Endothelial cell of umbilical vein (primary cell): ENCODE data around the gene WAC. TPM values are rescaled to one million over a fixed set of nuclear protein-coding genes. Genes with fewer than 3 reads are reported as not detected.
"Not testable (repeated sequence)": the region's sequence is repeated elsewhere in the genome, so short reads cannot be mapped to it uniquely, and the experiment has no call there.

Experiments used
- BruUV-seq: library from RNA; stranded (reverse); fragments of 400-500 nt; replicated peaks from 2 replicates; lab custom pipeline; 2021; lab: Mats Ljungman, UMichigan
- CTCF ChIA-PET: fragments of 300-600, 350-600 bp; sonication (Branson Sonifier 250); formaldehyde crosslinking; loops from one replicate; lab custom pipeline; 2021; ENCODE audit warnings: antibody characterized with exemption, inconsistent platforms; lab: Charles Lee
- POLR2A ChIA-PET: fragments of 300-600, 350-600 bp; sonication (Branson Sonifier 250); formaldehyde crosslinking; loops from one replicate; lab custom pipeline; 2021; ENCODE audit warnings: antibody characterized with exemption, inconsistent platforms; lab: Charles Lee
- DNase-seq: peaks from one replicate; pipeline ENCODE4 v3.0.0-alpha.2; 2011; ENCODE audit warnings: low read depth, low spot score
- FAIRE-seq: peaks from 2 replicates; lab custom pipeline; 2011; peaks lifted over from hg19 to GRCh38; lab: Jason Lieb, UNC
- H2AFZ ChIP-seq: 2 replicates; pipeline ENCODE4 v1.6.0; 2012; ENCODE audit warnings: low read depth, low read length, control low read depth, inconsistent platforms
- H3K27ac ChIP-seq: 2 replicates; pipeline ENCODE4 v1.5.1; 2011; ENCODE audit warnings: low read depth, mild to moderate bottlenecking, control low read depth, low read length, moderate library complexity; ENCODE audit not compliant: insufficient read depth
- H3K27me3 ChIP-seq, 2 experiments: 2 replicates each; pipeline versions ENCODE4 v1.6.0 to v1.6.1; 2011; ENCODE audit warnings: low read length in 2 of 2, mixed read lengths in 1 of 2; ENCODE audit not compliant: control insufficient read depth in 2 of 2, insufficient read depth in 2 of 2
- H3K36me3 ChIP-seq, 2 experiments: 2 replicates in 1 of 2; 3 replicates in 1 of 2; pipeline ENCODE4 v1.5.1; 2011; ENCODE audit warnings: low read length in 2 of 2, mild to moderate bottlenecking in 1 of 2, moderate library complexity in 1 of 2; ENCODE audit not compliant: control insufficient read depth in 2 of 2, insufficient read depth in 2 of 2; ENCODE audit errors: extremely low read depth in 1 of 2
- H3K4me1 ChIP-seq: 3 replicates; pipeline ENCODE4 v1.5.1; 2011; ENCODE audit warnings: mild to moderate bottlenecking, low read length; ENCODE audit not compliant: control insufficient read depth, insufficient read depth; ENCODE audit errors: extremely low read depth
- H3K4me2 ChIP-seq: 2 replicates; pipeline ENCODE4 v1.6.1; 2011; ENCODE audit warnings: low read length, control low read depth, mixed read lengths; ENCODE audit not compliant: insufficient read depth
- H3K4me3 ChIP-seq, 3 experiments: fragments of 200-600 bp in 1 of 3; sonication (generic), shearing (Covaris generic) in 1 of 3; replicated peaks in 1 of 3; 2 replicates each; pipeline ENCODE4 v1.5.1; 2011 to 2016; ENCODE audit warnings: control low read depth in 3 of 3, low read length in 3 of 3, mild to moderate bottlenecking in 2 of 3, inconsistent platforms in 1 of 3, low read depth in 1 of 3, moderate library complexity in 1 of 3; ENCODE audit not compliant: insufficient read depth in 1 of 3
- H3K79me2 ChIP-seq: 2 replicates; pipeline ENCODE4 v1.6.0; 2012; ENCODE audit warnings: low read length, inconsistent platforms; ENCODE audit not compliant: control insufficient read depth, insufficient read depth
- H3K9ac ChIP-seq: replicated peaks from 2 replicates; pipeline ENCODE3; 2011; ENCODE audit warnings: low read length, control low read depth; ENCODE audit not compliant: insufficient read depth; ENCODE audit errors: extremely low read depth
- H3K9me1 ChIP-seq: replicated peaks from 3 replicates; pipeline ENCODE4 v1.6.0; 2011; ENCODE audit warnings: mild to moderate bottlenecking, low read length; ENCODE audit not compliant: control insufficient read depth, insufficient read depth; ENCODE audit errors: extremely low read depth
- H3K9me3 ChIP-seq: replicated peaks from 2 replicates; pipeline ENCODE4 v1.5.1; 2012; ENCODE audit warnings: low read length, inconsistent platforms; ENCODE audit not compliant: control insufficient read depth, insufficient read depth
- H4K20me1 ChIP-seq: replicated peaks from 2 replicates; pipeline ENCODE3; 2011; ENCODE audit warnings: mild to moderate bottlenecking, low read length; ENCODE audit not compliant: control insufficient read depth, insufficient read depth; ENCODE audit errors: extremely low read depth
- GATA2 ChIP-seq: IDR thresholded peaks from 2 replicates; pipeline ENCODE4 v1.7.0; 2011; ENCODE audit warnings: low read depth, mild to moderate bottlenecking, moderate library complexity, mixed read lengths, low read length; ENCODE audit not compliant: insufficient read length, insufficient read depth
- MYC ChIP-seq: IDR thresholded peaks from one replicate; pipeline ENCODE4 v1.6.1; 2011; ENCODE audit warnings: mild to moderate bottlenecking, low read depth, low read length
- POLR2AphosphoS5 ChIP-seq: IDR thresholded peaks from 2 replicates; pipeline ENCODE4 v1.6.1; 2012; ENCODE audit warnings: low read depth, mild to moderate bottlenecking, control low read depth, low read length, moderate library complexity; ENCODE audit not compliant: insufficient read depth
- dilution Hi-C: fragments of 300-500 bp; cut with MboI; formaldehyde crosslinking; loops from one replicate; pipeline ENCODE4 v1.15.0; 2019; ENCODE audit warnings: low sequenced_read_pairs; ENCODE audit not compliant: extremely low pct_ligation_motif_present
- intact Hi-C: fragments of 100-400 bp; cut with micrococcal nuclease; formaldehyde crosslinking; loops from one replicate; pipeline ENCODE4 v1.10.0; 2022
- polyA plus RNA-seq, 4 experiments: library from polyadenylated mRNA; depleted of rRNA in 3 of 4; stranded (reverse) in 3 of 4; unstranded in 1 of 4; fragments of >200 nt; gene quantifications; 2 replicates each; pipeline versions ENCODE4 v1.2.1 to v1.2.3, GENCODE V29; 2011 to 2012; ENCODE audit warnings: missing spikeins in 1 of 4
- total RNA-seq: library from RNA; stranded (reverse); gene quantifications from 2 replicates; pipeline ENCODE4 v1.2.3, GENCODE V29; 2021
- TF ChIP-seq, protein P1 (sequence below): IDR thresholded peaks from 2 replicates; pipeline ENCODE4 v1.6.1; 2011; ENCODE audit not compliant: insufficient read depth, insufficient read length

Gene WAC
- total and polyA plus RNA-seq, 2 donors (not counting 3 experiments of a cell fraction or from before 2014, with no cell fraction given): 49.2 to 101 TPM

DNA sequence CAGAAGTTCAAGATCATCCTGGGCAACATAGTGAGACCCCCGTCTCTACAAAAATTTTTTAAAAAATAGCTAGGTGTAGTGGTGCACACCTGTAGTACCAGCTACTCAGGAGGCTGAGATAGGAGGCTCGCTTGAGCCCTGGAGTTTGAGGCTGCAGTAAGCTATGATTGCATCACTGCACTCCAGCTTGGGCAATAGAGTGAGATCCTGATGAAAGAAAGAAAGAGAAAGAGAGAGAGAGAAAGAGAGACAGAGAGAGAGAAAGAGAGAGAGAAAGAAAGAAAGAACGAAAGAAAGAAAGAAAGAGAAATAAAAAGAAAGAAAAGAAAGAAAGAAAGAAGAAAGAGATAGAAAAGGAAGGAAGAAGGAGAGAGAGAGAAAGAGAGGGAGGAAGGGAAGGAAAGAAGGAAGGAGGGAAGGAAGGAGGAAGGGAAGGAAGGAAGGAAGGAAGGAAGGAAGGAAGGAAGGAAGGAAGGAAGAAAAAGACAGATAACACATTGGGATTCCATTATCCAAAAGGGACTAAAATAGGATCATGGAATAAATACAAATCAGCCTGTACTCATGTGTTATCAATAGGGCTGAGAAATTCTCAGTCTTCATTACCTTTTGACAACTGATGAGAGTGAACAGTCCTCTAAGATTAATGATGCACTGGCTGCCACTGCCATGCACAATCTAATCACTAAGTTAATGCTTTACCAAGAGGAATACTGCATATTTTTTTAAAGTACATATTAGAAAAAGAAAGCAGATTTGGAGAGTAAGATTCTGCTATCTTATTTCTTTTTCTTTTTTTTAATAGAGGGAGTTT, 35.4 kb upstream of the WAC start:
- H3K27me3 ChIP-seq: no peaks in the 10 kb centered on the region
- BruUV-seq: no TSS peak
- dilution Hi-C loops: no loop called here
- TF ChIP-seq MYC: no peak
- no peak for TF ChIP-seq POLR2AphosphoS5
- TF ChIP-seq, protein P1, sequence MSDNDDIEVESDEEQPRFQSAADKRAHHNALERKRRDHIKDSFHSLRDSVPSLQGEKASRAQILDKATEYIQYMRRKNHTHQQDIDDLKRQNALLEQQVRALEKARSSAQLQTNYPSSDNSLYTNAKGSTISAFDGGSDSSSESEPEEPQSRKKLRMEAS: no peak
- TF ChIP-seq GATA2: no peak
- H3K9ac ChIP-seq: no peak overlapping the region
- H3K9me1 ChIP-seq: no peaks in the 10 kb centered on the region
- H3K27ac ChIP-seq: no peak overlapping the region
- H3K79me2 ChIP-seq: no peaks in the 10 kb centered on the region
- intact Hi-C loops: no loop called here
- no peaks in the 10 kb centered on the region for H3K36me3 ChIP-seq
- DNase-seq (no peak), FAIRE-seq (peak; percentile 21)
- no peaks in the 10 kb centered on the region for H4K20me1 ChIP-seq
- no peak overlapping the region for H3K4me3 ChIP-seq
- no peaks in the 10 kb centered on the region for H3K4me1 ChIP-seq
- no peak overlapping the region for H3K4me2 ChIP-seq
- H3K9me3 ChIP-seq: no peaks in the 10 kb centered on the region
- ChIA-PET POLR2A (no interaction called here), CTCF (no interaction called here)
- no peak overlapping the region for H2AFZ ChIP-seq

DNA sequence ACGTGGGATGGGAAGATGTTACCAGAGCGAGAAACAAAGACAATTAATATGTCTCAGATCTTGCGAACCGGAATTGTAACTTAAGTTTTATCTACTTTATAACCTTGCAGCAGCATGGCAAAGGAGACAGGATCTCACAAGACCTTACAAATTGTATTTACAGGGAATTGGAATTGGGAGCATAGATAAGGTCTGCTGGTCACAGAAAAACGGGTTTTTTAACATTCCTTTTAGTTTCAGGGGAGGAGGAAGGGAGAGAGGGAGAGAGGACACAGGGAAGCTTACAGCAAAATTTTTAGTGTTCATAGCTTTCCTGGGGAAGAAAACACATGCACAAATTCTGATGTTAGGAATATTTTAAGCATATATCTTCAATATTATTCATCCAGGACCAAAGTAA, 32.7 kb upstream of the WAC start:
- DNase-seq, H3K27me3 ChIP-seq, H3K4me3 ChIP-seq, FAIRE-seq, H3K9me3 ChIP-seq, H3K9ac ChIP-seq, H3K4me1 ChIP-seq, dilution Hi-C loops, POLR2A ChIA-PET, H3K9me1 ChIP-seq, intact Hi-C loops, H4K20me1 ChIP-seq, H3K4me2 ChIP-seq, H2AFZ ChIP-seq, H3K79me2 ChIP-seq, BruUV-seq, H3K36me3 ChIP-seq, H3K27ac ChIP-seq: not testable (repeated sequence)
- CTCF ChIA-PET: interaction anchor here (1.0 to 1.7 kb wide), 2 partner anchors 8 to 11 kb away, joined by 3 to 4 read pairs; no protein-coding TSS in a partner anchor
